NCI-H2227 treated with DMSO at 0.1 percent for 48 hours (cell line): Measurements from ENCODE around the gene ABHD10.
A peak's percentile ranks its signal among the peaks of the same experiment; 100 is the strongest.

ENCODE experiments used
- DNase-seq: peaks from one replicate; lab custom pipeline; 2025; lab: John Stamatoyannopoulos, UW

Gene ABHD10

DNA sequence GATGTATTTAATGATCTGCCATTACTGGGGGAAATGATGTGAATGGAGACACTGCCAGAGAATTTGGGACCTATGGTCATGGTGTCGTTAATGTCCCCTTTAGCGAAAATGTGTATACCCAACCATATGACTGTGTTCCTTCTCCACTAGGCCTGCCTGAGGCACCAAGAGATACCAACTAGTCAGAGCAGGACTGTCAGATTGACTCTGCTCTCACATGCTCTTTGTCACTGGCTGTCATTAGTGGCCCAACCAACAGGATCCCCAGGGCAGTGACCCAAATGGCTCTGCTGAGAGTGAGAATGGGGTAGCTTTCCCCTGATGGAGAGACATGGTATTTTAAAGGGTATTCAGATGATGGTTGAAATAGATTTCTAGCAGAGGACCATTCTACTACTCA, 22.7 kb downstream of the ABHD10 start:
- no peak for DNase-seq

GRCh38 chr3:112002096-112002971, 23.5 kb downstream of the ABHD10 start:
- DNase-seq, result no peak

DNA sequence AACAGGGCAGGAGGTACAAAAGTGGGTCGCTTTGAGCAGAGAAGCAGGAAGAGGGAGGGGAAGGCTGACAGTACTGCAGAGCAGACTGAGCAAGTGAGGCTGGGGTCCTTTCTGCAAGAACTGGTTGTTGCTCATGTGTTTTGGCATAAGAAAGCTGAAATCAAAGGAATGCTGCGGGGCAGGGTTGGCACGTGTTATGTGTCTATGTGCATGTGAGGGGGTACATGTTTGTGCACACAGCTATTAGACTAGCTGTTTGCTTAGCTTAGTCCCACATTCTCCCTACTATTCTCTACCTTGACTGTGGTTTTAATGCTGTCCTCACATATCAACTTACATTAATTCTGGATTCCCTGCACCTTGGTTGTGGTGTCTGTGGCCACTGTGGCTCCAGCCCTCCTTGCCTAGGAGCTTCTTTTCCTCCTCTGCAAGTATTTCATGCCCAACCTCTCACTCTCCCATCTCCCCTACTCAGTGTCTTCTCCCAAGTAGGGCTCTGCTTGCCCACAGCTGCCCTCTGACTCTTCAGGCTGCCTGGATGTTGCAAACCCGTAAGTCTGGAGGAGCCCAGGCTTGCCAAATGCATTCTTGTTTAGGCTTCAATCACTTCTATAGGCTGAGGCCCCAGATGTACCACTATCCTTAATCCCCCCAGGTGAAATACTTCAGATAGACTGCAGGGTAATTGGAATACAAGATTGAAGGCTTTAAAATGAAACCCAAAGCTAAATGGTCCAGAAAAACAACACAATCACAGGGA, 24.7 kb downstream of the ABHD10 start:
- no peak for DNase-seq

DNA sequence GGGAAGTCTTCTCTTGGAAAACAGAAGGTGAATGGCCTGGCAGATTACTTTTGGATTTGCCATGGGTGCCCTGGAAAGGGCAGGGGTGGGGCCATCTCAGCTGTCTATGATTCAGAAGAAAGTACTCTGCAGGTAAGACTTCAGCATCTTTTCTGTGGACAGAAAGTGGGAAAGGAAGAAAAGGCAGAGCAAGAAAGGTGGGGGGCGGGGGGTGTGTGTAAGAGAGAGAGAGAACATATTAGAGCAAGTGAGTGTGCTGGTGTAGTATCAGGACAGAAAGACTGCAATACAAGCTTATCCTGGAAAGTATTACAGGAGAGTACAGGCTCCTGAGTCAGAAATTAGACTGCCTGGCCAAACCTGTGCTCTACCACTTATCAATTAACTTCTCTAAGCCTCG, 25.4 kb downstream of the ABHD10 start:
- no peak for DNase-seq

DNA sequence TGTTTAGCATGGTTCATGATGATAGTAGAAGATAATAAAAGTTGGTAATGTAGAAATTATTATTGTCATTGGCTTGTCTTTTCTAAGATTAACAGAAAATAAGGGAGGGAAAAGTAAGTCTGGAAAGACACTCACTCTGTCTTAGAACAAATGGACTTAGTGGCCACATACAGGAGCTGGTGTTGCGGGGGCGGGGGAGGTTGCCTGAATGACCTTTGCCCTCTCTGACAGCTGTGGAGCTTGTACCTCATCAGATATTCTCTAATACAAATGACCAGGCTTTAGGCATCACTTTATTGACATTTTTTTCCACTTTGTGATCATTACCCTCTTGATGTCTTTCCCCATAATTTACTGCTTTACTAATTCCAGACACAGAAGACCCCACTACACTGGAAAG, 25.8 kb downstream of the ABHD10 start:
- DNase-seq, result no peak

- no peak for DNase-seq
Observed at GRCh38 chr3:112005091-112005672, 26.4 kb downstream of the ABHD10 start.

DNA sequence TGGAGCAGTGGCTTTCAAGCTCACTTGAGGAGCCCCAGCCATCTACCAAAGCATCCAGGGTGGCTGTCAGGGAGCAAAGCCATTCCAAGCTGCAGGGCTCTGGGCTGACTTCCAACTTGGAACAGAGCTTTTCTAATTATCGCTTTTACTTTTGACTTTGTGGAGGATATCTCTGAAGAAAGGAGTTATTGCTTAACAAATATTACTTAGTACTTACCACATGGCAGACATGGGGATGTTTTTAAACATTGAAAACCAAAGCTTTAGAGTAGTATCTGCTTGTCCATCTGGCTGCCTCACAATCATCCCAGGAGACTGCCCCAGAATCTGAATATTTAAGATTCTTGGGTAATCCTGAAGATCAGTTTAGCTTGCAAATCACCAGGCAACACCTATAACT, 28.8 kb downstream of the ABHD10 start:
- no peak for DNase-seq

DNA sequence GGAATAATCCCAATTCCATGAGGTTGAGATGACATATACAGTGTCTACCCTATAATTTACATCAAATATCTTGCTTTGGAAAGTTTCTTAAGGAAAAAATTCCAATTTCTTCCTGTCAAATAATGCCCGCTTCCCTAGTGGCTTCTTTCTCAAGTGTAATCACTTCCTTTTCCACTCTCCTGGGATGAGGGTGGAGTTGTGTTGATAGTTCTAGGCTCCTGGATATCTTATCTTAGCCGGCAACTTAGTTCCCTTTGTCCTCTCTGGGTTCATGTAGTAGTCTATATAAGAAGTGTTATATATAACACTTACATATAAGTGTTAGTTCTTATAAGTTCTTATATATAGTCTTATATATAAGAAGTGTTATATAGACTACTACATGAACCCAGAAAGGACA, 30.8 kb downstream of the ABHD10 start:
- DNase-seq, result no peak

DNA sequence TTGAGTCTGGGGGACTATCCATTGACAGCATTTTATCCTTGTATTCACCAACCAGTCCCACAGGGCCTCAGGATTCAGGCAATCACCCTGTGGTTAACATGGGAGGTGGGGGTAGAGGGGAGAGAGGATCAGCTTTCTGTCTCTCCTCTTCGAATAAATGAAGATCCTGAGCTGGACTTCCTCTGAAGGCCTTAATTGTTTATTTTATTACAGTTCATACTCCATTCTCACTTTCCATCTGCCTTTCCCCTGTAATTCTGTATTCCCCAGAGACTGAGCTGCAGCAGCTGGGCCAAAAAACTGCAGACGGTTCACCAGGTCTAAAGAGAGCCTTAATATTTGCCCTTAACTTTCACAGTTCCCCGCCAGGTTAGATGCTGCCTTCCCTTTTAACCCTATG, 31.8 kb downstream of the ABHD10 start:
- DNase-seq, result no peak

DNA sequence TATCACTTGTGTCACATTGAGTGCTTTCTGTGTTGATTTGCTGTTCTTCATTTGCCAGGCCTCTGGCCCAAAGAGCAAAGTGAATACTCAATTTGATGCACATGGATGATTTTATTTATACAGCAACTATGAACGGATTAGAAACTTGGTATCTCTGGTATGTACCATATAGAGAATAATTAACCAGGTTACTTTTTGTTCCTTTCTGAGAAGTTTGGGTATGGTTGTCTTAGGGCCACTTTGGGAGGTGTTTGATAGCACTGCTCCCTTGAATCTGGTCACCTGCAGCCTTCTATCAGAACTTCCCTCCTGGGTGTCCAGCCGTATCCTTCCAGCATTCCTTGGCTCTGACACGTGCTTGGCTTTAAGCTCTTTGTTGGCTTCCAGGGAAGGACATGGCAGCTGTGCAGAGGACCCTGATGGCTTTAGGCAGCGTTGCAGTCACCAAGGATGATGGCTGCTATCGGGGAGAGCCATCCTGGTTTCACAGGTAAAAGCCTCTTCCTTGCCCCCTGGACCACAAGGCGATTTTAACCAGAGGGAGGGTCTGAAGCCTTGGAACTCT, 32.6 kb downstream of the ABHD10 start:
- no peak for DNase-seq

GRCh38 chr3:112012205-112012992, 33.6 kb downstream of the ABHD10 start:
- no peak for DNase-seq

- no peak for DNase-seq
Observed at GRCh38 chr3:112013058-112013783, 34.4 kb downstream of the ABHD10 start.

- DNase-seq, result no peak
Observed at GRCh38 chr3:112013784-112014143, 34.9 kb downstream of the ABHD10 start.

GRCh38 chr3:112017091-112017490, 38.3 kb downstream of the ABHD10 start:
- no peak for DNase-seq

DNA sequence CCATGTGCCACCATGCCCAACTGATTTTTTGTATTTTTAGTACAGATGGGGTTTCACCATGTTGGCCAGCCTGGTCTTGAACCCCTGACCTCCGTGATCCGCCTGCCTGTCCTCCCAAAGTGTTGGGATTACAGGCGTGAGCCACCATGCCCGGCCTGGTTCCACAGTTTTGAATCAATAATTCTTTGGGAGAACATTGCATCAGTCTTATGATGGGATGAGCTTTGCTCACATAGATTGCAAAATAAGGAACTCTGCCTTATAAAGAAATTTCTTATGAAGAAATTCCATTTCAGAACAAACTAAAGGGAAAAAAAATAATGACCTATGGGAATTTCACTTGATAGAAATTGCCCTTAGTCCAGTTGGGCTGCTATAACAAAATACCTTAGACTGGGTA, 39.9 kb downstream of the ABHD10 start:
- no peak for DNase-seq

GRCh38 chr3:112019716-112020115, 40.9 kb downstream of the ABHD10 start:
- no peak for DNase-seq

GRCh38 chr3:112020674-112021085, 41.9 kb downstream of the ABHD10 start:
- DNase-seq, result no peak

GRCh38 chr3:112027142-112027541, 48.3 kb downstream of the ABHD10 start:
- no peak for DNase-seq

DNA sequence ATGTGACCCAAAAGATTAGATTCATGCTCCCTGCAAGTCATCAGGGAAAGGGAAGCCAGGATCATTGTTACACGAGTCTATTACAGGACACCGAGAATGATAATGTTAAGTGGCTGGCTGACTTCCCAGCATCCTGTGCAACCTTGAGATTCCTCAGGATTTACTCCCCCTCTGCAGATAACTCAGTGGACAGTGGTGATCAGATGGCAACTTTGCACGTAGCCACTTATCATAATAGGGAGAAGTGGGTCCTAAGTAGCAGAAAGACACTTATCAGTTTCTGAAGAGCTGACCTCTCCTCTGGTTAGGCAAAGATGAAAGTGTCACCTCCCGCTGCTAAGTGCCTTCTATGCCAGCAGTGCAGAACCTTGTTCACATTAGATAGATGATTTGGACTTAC, 49.0 kb downstream of the ABHD10 start:
- DNase-seq, result peak; percentile 73

GRCh38 chr3:112030901-112031300, 52.1 kb downstream of the ABHD10 start:
- DNase-seq, result no peak

- DNase-seq, result no peak
Observed at GRCh38 chr3:112032098-112032731, 53.4 kb downstream of the ABHD10 start.
